HG03095 (cell line): ENCODE results near the gene PRKCZ.

ENCODE experiments used
- ATAC-seq: cut with Tn5 transposase; IDR thresholded peaks from one replicate; pipeline ENCODE4 v1.9.1; 2021; ENCODE audit warnings: moderate library complexity; ENCODE audit not compliant: unreplicated experiment

PRKCZ gene

DNA sequence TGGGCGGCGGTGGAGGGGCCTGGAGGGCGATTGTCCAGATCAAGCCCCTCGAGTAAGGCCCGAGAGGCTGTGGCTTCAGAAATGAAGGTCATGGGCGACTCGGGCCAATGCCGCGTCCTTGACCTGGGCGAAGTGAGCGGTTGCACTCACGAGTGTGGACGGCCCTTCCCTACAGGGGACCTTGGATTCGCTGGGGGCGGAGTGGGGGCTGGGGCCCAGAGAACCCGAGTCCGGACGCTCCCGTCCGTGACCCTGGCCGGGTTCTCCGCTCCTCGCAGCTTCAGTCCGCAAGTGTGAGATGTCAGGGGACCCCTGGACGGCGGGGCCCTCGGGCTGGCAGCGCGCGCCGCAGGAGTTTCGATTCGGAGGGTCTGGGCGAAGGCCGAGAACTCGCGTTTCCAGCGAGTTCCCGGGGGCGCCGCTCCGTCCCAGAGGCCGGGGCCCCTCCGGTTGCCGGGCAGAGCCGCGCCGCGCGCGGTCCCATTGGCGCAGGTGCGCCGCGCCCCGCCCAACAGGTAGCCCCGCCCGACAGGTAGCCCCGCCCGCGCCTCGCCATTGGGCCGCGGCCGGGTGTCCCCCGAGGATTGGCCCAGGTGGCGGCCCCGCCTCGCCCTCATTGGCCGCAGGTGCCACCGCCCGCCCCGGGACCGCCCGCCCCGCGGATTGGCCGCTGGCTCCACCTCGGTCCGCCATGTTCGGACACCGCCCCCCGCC, at the start of gene PRKCZ:
Gene PRKCZ, plus strand, starts transcription at position 694 of the 714 bp plus-strand sequence. CDS start 220 bp downstream, outside the sequence.
- no peak for ATAC-seq

DNA sequence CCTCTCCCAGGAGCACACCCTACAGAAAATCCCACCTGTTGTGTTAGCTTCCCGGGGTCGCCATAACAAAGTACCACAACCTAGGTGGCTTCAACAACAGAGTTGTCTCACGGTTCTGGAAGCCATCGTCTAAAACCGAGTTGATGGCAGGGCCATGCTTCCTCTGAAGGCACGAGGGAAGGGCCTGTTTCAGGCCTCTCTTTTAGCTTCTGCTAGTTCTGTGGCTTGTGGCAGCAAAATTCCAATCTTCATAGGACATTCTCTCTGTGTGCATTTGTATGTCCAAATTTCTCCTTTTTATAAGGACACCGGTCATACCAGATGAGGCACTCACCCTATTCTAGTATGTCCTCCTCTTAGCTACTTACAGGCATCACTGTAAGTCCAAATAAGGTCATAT, 49.8 kb upstream of the PRKCZ start:
- ATAC-seq: no peak

DNA sequence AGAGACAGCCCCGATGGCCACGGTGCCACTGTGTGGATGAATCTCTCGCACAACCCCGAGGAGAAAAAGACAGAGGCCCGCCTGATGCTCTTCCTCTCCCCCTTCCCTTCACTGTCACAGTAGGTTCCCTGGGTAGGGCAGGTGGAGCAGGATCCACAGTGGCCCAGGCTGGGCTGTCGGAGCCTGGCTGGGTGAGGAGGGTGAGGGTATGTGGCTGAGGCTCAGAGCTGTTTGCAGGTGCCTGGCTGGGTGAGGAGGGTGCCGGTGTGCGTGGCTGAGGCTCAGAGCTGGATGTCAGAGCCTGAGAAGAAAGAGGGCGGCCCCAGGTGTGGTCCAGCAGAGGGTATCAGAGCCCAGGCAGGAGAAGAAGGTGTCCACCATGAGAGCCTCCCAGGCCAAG, 49.4 kb upstream of the PRKCZ start:
- no peak for ATAC-seq

DNA sequence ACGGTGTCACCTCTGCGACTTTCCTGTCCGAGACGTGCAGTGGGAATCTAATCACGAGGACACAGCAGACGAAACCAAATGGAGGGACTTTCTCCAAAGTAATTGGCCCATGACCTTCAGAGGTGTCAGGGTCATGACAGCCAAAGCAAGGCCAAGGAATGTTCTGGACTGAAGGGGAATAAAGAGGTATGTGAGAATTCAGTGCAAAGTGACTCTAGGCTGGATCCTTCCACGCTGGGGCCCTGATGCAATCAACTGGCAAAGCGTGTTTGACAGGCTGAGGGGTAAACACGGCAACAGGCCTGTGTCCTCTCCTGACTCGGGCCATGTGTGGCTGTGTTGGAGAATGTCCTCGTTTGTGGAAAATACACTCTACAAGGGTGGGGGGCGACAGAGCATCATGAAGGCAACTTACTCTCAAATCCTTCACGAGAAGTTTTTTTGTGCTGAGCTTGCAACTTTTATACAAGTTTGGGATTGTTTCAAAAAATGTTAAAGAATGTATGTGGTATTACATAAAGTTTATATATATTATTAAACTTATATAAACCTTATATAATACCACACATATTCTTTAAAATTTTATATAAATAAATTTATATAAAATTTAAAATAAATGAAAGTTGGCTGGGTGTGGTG, 48.3 kb upstream of the PRKCZ start:
- no peak for ATAC-seq

DNA sequence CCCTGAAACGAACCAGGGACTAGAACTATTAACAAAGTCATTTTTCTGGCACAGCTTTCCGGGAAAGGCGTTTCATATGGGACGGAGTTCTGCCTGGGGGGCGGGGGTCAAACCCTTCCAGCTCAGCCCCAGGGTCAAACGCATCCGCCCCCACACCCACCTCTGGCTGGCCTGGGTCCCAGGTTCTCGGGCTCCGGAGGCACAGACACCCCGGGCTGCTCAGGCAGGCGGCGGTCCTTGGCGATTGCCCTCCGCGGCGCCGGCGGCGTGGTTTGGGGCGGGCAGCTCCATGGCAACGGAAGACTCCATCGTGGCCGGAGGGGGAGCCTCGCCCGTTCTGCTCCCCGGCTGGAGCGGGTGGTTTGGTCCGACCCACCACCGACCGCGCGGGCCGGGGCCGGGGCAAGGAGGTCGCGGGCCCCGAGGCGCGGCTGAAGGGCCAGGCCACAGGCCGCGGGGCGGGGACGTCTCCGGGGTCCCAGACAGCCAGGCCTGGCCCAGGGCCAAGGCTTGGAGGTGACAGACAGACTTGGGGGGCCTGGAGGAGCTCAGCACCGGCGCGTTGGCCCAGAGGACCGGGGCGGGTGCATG, 46.6 kb upstream of the PRKCZ start, which contains the start of gene CFAP74:
Gene CFAP74, minus strand, starts transcription at position 246 of the 591 bp plus-strand sequence. CDS start 12,830 bp downstream, outside the sequence.
- no peak for ATAC-seq

DNA sequence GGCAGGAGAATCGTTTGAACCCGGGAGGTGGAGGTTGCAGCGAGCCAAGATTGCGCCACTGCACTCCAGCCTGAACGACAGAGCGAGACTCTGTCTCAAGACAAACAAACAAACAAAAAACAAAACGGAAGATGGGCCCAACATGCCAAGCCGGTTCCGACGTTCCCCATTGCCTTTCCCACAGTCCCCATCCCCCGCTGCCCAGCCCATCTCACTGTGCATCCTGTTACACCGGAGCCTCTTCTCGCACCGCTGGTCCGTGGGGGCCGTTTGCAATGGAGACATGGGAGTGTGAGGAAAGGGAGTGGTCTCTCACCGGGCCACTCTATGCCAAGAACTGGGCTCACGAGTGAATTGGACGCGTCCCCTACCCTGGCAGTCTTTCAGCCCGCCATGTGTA, 45.4 kb upstream of the PRKCZ start:
- no peak for ATAC-seq

DNA sequence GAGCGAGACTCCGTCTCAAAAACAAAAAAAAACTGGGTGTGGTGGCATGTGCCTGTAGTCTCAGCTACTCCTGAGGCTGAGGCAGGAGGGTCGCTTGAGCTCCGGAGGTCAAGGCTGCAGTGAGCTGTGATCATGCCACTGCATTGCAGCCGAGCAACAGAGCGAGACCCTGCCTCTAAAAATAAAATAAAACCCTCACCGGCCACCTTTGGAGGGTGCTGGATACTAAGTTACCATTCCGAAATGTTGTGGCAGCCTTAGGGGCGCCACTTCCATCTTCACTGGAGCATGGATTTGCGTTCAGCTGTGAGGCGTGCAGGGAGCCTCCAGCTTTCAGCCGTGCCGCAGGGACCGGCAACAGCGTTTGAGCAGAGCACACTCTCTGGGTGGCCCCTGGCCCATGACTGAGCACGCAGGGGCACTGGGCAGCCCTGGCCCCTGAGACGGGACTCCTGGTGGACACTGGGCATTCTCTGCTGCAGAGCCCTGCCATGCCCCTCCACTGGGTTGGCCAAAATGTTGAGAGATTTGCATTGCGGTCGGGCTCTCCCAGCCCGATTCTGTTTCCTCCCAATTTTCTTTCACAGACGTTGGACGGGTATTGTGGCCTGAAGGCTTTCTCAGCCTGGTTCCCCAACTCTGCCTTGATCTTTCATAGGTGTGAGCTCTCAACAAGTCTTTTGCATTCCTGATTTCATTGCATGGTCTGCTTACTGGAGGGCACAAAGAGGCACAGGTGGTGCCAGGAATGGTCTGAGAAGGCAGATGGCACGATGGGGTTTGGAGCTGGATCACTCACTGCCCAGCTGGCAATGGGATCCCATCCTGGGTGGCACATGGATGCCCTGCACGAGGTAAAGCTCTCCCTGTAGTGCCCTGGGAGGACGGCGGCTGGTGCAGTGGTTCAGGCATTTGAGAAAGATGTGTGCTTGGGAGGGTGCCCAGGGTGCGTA, 40.8 kb upstream of the PRKCZ start:
- ATAC-seq: no peak

DNA sequence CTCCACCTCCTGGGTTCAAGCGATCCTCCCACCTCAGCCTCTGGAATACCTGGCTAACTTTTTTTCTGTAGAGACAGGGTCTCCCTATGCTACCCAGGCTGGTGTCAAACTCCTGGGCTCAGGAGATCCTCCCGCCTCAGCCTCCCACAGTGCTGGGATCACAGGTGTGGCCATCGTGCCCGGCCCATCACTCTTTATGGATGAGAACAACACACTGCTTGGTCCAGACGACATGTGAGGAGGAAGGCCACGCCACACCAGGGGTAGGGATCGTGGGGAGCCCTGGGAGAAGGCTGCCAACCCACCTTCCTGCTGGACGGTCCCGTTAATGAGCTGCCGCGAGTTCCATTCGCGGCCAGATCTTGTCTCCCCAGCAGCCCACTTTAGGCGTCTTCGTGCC, 36.0 kb upstream of the PRKCZ start:
- ATAC-seq: no peak

DNA sequence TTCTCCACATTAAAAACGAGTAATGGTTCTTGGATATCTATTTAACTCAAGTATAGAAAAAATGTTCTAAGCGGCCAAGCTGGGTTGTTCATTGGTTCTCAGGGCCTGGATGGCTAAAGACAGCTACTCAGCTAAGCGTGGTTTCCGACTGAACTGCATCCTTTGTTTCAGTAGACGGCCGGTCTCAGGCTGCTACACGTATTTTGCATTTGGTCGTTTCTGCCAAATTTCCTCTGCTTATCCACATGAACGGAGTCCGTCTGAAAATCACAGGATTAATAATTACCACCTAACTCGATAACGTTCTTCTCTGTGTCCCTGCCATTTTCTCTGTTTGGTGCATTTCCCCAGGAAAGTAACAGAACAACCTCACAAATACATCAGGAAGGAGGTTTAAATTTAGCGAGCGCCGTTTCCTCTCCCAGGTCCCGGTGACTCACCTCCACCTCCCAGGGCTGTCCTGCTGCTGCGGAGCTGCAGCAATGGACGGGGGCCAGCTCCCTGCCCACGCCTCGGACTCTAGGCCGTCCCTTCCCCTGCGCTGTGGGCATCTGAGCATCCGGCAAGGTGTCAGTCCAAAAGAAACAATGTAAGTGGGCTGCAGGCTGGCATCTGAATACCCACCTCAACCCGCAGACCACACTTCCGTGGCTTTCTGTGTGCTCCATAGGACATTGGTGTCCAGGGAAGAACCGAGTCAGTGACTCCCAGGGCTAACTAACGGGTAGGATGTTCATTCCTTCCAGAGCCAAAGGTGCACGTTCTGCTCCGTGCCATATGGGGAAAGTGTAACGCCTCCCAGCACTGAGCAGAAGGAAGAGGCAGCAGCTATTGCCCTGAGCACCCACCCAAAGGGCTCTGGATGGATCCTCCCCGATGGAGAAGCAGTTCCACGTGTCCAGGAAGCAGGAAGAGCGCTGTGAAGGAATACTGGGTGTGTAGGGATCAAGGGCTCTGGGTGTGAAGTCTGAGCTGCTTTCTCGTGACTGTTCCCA, 35.2 kb upstream of the PRKCZ start:
- no peak for ATAC-seq

DNA sequence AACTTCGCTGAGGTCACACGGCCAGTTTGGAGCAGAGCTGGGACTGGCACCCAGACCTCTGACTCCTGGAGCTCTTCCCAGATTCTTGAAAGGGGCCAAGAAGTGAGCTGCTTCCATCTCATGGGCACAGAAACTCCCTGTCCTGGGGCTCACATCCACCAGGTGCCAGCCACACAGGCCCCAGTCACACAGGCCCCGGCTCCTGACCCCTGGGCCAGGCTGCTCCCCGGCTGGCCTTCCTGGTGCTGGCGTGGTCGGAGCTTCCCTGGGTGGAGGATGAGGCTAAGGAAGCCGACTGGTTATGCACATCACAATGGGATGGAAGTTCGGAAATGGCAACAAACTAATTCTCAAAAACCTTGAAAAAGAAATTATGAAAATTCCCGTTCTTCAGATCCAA, 34.1 kb upstream of the PRKCZ start:
- no peak for ATAC-seq

DNA sequence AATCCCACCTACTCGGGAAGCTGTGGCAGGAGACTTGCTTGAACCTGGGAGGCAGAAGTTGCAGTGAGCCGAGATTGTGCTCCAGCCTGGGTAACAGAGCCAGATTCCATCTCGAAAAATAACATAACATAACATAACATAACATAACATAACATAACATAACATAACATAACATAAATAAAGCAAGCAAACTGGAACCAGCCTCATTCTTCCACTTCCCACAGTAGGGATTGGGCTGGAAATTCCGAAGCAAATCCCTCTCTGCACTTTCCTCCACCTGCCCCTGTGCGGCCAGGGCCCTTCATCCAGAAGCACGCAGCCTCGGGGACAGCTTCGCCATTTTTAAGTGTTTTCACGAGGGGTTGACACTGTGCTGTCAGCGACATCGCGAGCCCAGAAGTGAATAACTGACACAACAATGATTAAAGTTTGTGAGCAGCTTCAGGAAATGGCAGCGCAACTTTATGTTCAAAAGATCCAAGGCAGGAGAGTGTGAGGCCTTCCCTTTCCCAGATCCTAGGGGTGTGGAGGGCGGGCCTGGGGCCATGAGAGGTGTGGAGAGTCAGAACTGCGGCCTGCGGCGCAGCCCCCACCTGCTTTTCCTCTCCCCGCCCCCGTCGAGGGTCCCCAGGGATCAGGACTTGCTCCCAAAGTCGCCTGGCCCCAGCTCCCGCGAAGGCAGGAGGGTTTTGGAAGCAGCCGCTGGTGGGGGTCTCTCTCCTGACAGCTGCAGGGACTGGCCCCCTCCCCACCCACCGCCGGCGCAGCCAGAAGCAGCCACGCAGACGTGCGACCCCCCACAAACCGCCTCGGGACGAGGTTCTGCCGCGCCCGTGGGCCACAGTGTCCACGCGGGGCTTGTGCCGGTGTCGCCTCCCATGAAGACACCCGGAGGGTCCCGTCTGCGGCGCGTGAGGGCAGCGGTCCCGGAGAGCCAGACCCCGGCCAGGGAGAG, 31.7 kb upstream of the PRKCZ start:
- no peak for ATAC-seq

DNA sequence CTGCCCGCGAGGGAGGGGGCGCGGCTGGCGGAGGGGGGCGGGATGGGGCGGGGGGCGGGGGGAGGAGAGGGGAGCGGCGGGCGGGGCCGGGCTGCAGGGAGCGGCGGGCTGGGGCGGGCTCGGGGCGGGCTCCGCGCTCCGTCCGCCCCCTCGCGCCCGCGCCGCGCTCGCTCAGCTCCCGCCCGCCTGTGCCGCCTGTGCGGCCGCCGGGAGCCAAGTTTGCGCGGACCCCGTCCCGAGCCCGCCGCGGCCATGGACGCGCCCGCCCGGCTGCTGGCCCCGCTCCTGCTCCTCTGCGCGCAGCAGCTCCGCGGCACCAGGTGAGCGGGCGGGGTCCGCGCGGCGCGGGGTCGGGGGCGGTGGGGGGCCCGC, 31.1 kb upstream of the PRKCZ start, which contains the start of gene GABRD:
Gene GABRD, plus strand, starts transcription at position 174 of the 372 bp plus-strand sequence. Its CDS starts 79 bp downstream, at position 253.
- no peak for ATAC-seq

DNA sequence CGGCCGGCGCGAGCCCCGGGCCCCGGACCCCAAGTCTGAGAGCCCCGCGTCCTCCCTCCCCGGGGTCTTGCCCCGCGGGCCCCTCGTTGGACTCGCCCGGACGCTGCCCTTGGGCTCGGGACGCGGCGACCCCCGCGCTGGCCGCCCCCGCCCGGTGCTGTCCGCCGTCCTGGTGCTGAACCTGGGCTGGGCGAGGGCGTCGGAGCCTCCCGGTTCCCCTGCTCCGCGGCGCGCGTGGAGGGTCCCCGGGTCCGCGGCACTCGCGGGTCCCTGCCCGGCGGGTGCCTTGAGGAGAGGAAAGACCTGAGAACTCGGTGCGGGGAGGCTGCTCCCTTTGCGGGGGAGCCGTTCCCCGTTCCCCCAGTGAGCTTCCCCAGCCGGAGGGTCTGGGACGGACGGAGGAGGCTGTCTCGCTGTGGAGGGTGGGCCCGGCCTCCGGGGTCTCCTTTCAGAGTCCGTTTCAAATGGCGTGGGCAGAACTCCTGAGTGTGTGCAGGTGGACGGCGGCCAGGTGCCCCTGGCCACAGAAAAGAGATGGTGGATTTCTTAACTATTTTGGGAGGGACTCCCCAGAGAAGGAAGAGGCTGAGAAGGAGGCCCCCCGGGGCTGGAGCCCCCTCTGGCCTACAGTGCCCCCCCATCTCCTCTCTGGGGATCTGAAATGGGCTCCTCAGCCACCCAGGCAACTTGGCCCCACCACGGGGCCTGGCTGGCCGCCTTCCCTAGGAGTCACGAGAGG, 30.5 kb upstream of the PRKCZ start:
- ATAC-seq: no peak

DNA sequence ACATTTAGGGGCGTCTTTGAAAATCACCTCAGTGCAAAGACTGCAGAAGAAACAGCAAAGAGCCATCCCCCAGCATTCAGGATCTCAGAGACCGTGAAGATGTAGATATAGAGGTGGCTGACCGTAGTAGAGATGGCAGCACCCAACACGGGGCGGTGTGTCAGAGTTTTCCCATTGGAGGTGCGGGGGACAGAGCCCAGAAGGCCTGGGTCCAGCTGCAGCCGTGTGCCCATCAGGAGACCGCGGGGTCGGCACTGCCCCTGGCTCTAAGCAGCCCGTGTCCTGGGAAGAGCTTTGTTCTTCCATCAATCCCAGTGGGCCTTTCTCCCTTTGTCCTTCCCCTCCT, 29.9 kb upstream of the PRKCZ start:
- ATAC-seq: no peak

DNA sequence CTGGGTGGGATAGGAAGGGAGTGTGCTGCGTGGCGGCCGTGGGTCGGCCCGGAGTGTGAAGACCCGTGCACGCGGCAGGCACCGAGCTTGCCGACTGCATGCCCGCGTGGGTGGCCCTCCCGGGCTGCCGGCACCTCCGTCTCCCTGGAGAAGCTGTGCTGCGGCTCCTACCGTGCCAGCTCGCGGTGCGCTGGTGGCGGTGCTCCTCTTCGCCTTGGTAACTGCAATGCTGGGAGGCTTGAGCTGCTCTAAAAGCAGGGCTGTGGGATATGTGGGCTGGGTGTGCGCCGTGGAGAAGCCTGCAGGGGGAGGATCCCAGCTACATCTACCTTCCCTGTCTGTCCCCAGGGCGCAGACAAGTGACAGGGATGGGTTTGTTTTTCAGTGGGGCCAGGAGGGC, 28.7 kb upstream of the PRKCZ start:
- ATAC-seq: no peak

DNA sequence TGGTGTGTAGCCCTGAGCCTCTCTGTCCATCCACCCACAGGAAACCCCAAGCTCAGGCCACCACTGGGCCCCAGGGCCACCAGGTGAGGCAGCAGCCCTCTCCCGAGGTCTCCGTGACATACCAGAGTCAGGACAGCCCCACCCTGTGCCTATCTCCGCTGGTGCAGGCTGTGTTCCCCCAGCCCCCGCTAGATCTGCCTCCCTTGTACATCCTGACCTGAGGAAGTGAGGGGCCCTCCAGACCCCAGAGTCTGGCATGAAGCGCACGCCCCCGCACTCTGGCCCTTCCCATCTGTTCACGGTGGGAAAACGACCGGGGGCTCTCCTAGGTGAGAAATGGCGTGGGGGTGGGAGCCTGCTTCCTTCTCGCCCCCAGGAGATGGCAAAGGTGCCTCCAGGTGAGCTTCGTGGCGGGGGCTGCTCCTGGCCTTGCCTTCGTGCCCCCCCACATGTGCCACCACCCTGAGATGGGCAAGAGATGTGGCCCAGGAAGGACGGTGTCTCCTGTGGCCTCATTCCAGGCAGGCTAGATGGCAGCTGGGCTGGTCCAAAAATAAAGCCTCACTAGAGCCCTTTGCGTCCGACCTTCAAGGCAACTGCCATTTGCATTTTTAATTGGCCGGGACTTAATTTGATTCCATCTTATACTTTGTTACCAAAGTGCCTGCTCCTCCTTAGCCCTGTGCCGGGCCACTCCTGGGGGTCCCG, 28.0 kb upstream of the PRKCZ start:
- no peak for ATAC-seq

DNA sequence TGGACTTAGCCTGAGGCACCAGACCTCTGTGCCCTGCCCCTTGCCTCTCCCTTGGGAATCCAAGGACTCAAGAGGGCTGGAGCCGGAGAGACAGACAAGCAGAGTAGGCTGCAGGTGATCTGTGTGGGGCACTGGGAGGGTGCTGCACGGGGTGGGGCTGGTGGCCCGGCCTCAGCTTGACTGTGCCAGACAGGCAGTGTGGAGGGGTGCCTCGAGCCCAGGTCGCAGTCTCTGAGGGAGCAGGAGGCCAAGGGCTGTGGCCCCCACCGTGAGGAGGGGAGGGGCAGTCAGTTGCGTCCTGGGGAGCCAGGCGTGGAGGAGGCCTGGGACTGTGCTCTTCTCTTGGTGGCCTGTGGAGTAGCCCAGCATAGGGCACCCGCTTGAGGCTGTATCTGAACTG, 27.0 kb upstream of the PRKCZ start:
- no peak for ATAC-seq

DNA sequence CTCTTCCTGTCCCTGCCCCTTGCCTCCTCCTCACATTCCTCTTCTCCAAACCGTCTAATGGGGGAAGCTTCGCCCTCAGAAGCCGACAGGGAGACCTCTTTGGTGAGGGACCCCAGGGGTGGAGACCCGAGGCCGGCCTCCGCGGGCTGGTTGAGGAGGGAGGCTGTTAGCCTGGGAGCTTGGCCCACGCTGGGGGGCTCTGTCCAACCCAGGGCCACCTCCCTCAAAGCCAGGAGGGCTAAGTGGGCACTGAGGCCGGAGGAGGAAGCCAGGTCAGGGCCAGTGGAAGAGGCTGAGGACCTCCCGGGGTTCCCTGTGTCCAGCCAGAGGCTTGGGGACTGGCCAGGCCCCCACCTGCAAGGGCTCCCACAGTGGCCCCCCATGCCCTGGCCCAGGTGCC, 25.8 kb upstream of the PRKCZ start:
- no peak for ATAC-seq
